CD4-positive, alpha-beta T cell (primary cell): Measurements from ENCODE around the gene BCL11B. TPM values are rescaled to one million over a fixed set of nuclear protein-coding genes. Genes with fewer than 3 reads are reported as not detected.

Experiments
- ATAC-seq: fragments of 200-7000 bp; cut with Tn5 transposase; one replicate; pipeline ENCODE4 v1.10.0; 2022; ENCODE audit warnings: mild to moderate bottlenecking; ENCODE audit not compliant: poor library complexity
- CTCF ChIA-PET: fragments of 350-600 bp; sonication (Branson Sonifier 250); formaldehyde crosslinking; loops from one replicate; lab custom pipeline; 2021; ENCODE audit warnings: antibody characterized with exemption, inconsistent platforms; lab: Charles Lee
- POLR2A ChIA-PET: fragments of 350-600 bp; sonication (Branson Sonifier 250); formaldehyde crosslinking; loops from one replicate; lab custom pipeline; 2021; ENCODE audit warnings: antibody characterized with exemption, inconsistent platforms; lab: Charles Lee
- DNase-seq, 14 experiments: peaks; one replicate each; pipeline ENCODE4 v3.0.0-alpha.2; 2013 to 2020; ENCODE audit warnings: mixed read lengths in 2 of 14
- H3K27ac ChIP-seq, 2 donors: one replicate each; pipeline versions ENCODE4 v1.5.1 to v1.7.0; 2013; ENCODE audit warnings: low read length in 2 of 2, low read depth in 1 of 2, mild to moderate bottlenecking in 1 of 2
- H3K27me3 ChIP-seq, 2 experiments: 1 replicate in 1 of 2; 2 replicates in 1 of 2; pipeline versions ENCODE4 v1.6.1 to v1.7.0; 2013; ENCODE audit warnings: low read length in 2 of 2, control low read depth in 1 of 2, mild to moderate bottlenecking in 1 of 2, moderate library complexity in 1 of 2; ENCODE audit not compliant: insufficient read depth in 2 of 2, control insufficient read depth in 1 of 2
- H3K36me3 ChIP-seq: one replicate; pipeline ENCODE4 v1.6.1; 2013; ENCODE audit warnings: low read length, control low read depth; ENCODE audit not compliant: insufficient read depth
- H3K4me1 ChIP-seq: one replicate; pipeline ENCODE4 v1.6.1; 2013; ENCODE audit warnings: low read length, control low read depth; ENCODE audit not compliant: insufficient read depth
- H3K4me3 ChIP-seq: one replicate; pipeline ENCODE4 v1.5.1; 2013; ENCODE audit warnings: mild to moderate bottlenecking, low read length, moderate library complexity
- H3K9me3 ChIP-seq, 2 experiments: 1 replicate in 1 of 2; 2 replicates in 1 of 2; pipeline versions ENCODE4 v1.6.1 to v1.7.0; 2013; ENCODE audit warnings: low read length in 2 of 2, mild to moderate bottlenecking in 2 of 2, control low read depth in 1 of 2, moderate library complexity in 1 of 2; ENCODE audit not compliant: control insufficient read depth in 1 of 2, insufficient read depth in 1 of 2
- H3K27ac Mint-ChIP-seq: one replicate; pipeline ENCODE4 v1.8.0; 2020; ENCODE audit warnings: mixed read lengths
- H3K27me3 Mint-ChIP-seq: one replicate; pipeline ENCODE4 v1.8.0; 2021; ENCODE audit warnings: mixed read lengths
- H3K36me3 Mint-ChIP-seq: one replicate; pipeline ENCODE4 v1.8.0; 2021; ENCODE audit warnings: low read depth, mixed read lengths
- H3K4me1 Mint-ChIP-seq: one replicate; pipeline ENCODE4 v1.8.0; 2021; ENCODE audit warnings: low read depth, mixed read lengths
- H3K4me3 Mint-ChIP-seq: one replicate; pipeline ENCODE4 v1.8.0; 2020; ENCODE audit warnings: mild to moderate bottlenecking, mixed read lengths
- H3K9me3 Mint-ChIP-seq: one replicate; pipeline ENCODE4 v1.8.0; 2020; ENCODE audit warnings: mixed read lengths
- intact Hi-C, 2 experiments: fragments of 100-400 bp; cut with DNase I in 1 of 2; cut with micrococcal nuclease in 1 of 2; formaldehyde crosslinking; loops; one replicate each; pipeline versions ENCODE4 v1.15.1 to v1.9.0; 2023 to 2025; cut with DNase I, micrococcal nuclease
- total RNA-seq, 174 experiments: library from RNA in 2 of 174; stranded (reverse) in 2 of 174; gene quantifications; one replicate each; pipeline ENCODE4 v1.2.3 and lab custom pipeline; 2021 to 2026
- TF ChIP-seq, protein P1 (sequence below): fragments of 200-600 bp; IDR thresholded peaks from one replicate; pipeline ENCODE4 v1.8.0; 2022; ENCODE audit warnings: antibody characterized with exemption, mild to moderate bottlenecking

The BCL11B gene
- total RNA-seq, 2 experiments from 2014 or later: 244 to 254 TPM

DNA sequence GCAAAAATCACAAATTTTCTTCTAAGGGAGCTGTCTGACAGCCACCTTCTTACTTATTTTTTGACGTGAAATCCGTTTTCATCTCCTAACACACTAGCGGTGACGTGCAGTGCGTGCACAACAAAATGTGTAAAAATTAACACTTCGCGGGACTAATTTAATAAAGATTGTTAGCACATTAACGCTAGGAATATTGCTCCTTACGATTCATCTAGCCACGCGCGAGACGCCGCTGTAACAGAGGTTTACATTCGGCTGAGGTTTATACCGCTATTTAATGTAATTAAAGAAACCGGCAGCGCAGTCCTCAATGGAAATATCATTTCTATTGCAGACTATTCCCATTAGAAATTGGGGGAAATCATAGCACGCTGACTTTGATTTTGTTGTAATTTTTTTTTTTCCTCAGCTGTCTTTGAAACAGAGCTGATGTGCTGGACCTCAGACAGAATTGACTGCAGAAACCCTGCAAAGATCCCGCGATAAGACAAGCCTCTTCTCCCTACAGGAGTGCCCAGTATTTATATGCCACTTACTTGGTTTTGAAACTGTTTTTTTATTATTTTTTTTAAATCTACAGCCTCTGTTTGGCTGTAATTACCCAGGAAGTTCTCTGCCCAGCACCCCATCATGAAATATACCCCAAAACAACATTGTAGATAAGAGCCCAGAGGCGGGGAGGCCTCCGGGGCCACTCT lies 31.2 kb downstream of the BCL11B start:
- H3K36me3 Mint-ChIP-seq: peaks cover 97% of the 10 kb centered on the region
- no peaks in the 10 kb centered on the region for H3K9me3 ChIP-seq
- peaks cover 90% of the 10 kb centered on the region for H3K4me1 ChIP-seq
- H3K4me3 Mint-ChIP-seq: peak overlapping the region; percentile 94
- peak; percentile 0 for ATAC-seq
- peak overlapping the region; percentile 95 for H3K27ac Mint-ChIP-seq
- peak overlapping the region; percentile 42 for H3K4me3 ChIP-seq
- H3K36me3 ChIP-seq: peaks cover 40% of the 10 kb centered on the region
- no peaks in the 10 kb centered on the region for H3K9me3 Mint-ChIP-seq
- H3K27ac ChIP-seq: peak overlapping the region; percentile 95 to 97
- TF ChIP-seq, protein P1, sequence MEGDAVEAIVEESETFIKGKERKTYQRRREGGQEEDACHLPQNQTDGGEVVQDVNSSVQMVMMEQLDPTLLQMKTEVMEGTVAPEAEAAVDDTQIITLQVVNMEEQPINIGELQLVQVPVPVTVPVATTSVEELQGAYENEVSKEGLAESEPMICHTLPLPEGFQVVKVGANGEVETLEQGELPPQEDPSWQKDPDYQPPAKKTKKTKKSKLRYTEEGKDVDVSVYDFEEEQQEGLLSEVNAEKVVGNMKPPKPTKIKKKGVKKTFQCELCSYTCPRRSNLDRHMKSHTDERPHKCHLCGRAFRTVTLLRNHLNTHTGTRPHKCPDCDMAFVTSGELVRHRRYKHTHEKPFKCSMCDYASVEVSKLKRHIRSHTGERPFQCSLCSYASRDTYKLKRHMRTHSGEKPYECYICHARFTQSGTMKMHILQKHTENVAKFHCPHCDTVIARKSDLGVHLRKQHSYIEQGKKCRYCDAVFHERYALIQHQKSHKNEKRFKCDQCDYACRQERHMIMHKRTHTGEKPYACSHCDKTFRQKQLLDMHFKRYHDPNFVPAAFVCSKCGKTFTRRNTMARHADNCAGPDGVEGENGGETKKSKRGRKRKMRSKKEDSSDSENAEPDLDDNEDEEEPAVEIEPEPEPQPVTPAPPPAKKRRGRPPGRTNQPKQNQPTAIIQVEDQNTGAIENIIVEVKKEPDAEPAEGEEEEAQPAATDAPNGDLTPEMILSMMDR: no peak
- H3K4me1 Mint-ChIP-seq: peaks cover 94% of the 10 kb centered on the region
- intact Hi-C loops: loop anchor here in 1 of 2 experiments (2.0 kb wide), 1 partner anchor 18 kb away; no protein-coding TSS in a partner anchor
- H3K27me3 Mint-ChIP-seq: no peaks in the 10 kb centered on the region
- CTCF ChIA-PET: interaction anchor here (1.1 to 5.1 kb wide), 10 partner anchors 8 to 52 kb away, joined by 3 to 27 read pairs (median 5); partner anchors contain the start of gene BCL11B
- peak in 4 of 14 experiments; percentile 48 to 77 (median 66) for DNase-seq
- POLR2A ChIA-PET: interaction anchor here (0.8 to 83.0 kb wide), 9 partner anchors 3 to 1783 kb away, joined by 3 to 4389 read pairs (median 4); partner anchors contain the start of gene BCL11B
- H3K27me3 ChIP-seq: no peaks in the 10 kb centered on the region

DNA sequence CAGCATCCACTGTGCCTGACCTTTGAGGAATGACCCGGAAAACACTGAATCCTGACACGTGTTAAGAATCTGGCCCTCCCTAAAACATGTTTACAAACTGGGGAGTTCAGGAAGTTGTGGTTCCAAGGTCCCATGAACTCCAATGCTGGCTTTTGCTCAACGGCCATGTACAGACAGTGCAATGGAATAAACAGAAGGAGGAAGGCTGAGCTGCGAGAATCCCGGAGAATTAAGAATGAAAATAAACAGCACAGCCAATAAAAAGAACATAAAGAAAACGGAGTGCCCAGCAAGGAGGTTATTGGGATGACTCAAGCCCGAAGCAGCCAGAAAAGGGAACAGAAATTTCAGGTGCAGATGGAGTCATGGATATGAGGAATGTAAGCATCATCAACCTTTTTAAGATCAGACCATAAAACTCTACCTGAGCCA lies 32.3 kb downstream of the BCL11B start:
- ATAC-seq (no peak), DNase-seq (no peak)
- intact Hi-C loops: loop anchor here in 1 of 2 experiments (2.0 to 5.0 kb wide), 2 partner anchors 19 to 687 kb away; no protein-coding TSS in a partner anchor
- H3K27me3 ChIP-seq: no peaks in the 10 kb centered on the region
- Mint-ChIP-seq H3K4me1 (peaks cover 100% of the 10 kb centered on the region), H3K27ac (peak overlapping the region; percentile 95), H3K4me3 (peak overlapping the region; percentile 94), H3K9me3 (no peaks in the 10 kb centered on the region), H3K27me3 (no peaks in the 10 kb centered on the region), H3K36me3 (peaks cover 99% of the 10 kb centered on the region)
- ChIA-PET CTCF (interaction anchor here (1.3 to 5.1 kb wide), 3 partner anchors 9 to 22 kb away, joined by 3 to 27 read pairs (median 3); no protein-coding TSS in a partner anchor), POLR2A (interaction anchor here (0.9 to 83.0 kb wide), 5 partner anchors 4 to 1782 kb away, joined by 3 to 4389 read pairs (median 9); partner anchors contain the start of gene BCL11B)
- H3K9me3 ChIP-seq: no peaks in the 10 kb centered on the region
- peaks cover 33% of the 10 kb centered on the region for H3K36me3 ChIP-seq
- peak overlapping the region; percentile 95 to 97 for H3K27ac ChIP-seq
- TF ChIP-seq, protein P1: no peak
- peaks cover 91% of the 10 kb centered on the region for H3K4me1 ChIP-seq
- peak overlapping the region; percentile 42 for H3K4me3 ChIP-seq

DNA sequence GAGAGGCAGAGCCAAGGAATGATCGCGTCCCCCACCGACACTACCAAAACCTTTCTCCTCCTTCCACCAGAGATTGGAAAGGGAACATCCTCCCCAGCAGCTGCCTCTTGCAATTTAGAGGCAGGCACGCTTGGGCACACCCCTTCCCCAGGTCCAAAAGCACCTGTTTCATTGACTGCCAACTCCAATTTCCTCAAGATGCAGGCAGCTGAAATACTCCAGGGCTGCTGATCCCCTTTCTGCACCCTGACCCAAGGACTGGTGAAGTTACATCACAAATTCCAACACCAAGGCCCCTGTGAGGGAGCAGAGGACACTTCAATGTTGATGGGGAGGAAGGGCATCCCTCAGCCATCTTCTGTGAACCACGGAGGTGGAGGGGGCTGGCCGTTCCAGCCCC lies 33.8 kb downstream of the BCL11B start:
- no peak for ATAC-seq
- peak in 2 of 14 experiments; percentile 27 to 49 for DNase-seq
- H3K36me3 ChIP-seq: peaks cover 44% of the 10 kb centered on the region
- intact Hi-C loops: loop anchor here in 1 of 2 experiments (5.0 kb wide), 1 partner anchor 686 kb away; no protein-coding TSS in a partner anchor
- H3K4me3 Mint-ChIP-seq: peak overlapping the region; percentile 94
- H3K4me1 ChIP-seq: peaks cover 96% of the 10 kb centered on the region
- H3K9me3 ChIP-seq: no peaks in the 10 kb centered on the region
- H3K4me1 Mint-ChIP-seq: peaks cover 100% of the 10 kb centered on the region
- peaks cover 99% of the 10 kb centered on the region for H3K36me3 Mint-ChIP-seq
- H3K4me3 ChIP-seq: peak overlapping the region; percentile 43
- POLR2A ChIA-PET: interaction anchor here (64.5 to 83.0 kb wide), 2 partner anchors 5 to 20 kb away, joined by 4389 read pairs; partner anchors contain the start of gene BCL11B
- CTCF ChIA-PET: interaction anchor here (14.7 kb wide), 1 partner anchor 27 kb away, joined by 179 read pairs; no protein-coding TSS in a partner anchor
- H3K27ac ChIP-seq: peak overlapping the region; percentile 95 to 97
- no peaks in the 10 kb centered on the region for H3K9me3 Mint-ChIP-seq
- no peaks in the 10 kb centered on the region for H3K27me3 Mint-ChIP-seq
- H3K27ac Mint-ChIP-seq: peak overlapping the region; percentile 95
- no peaks in the 10 kb centered on the region for H3K27me3 ChIP-seq
- TF ChIP-seq, protein P1: no peak
